ENCODE data around the gene TSTD2. TPM values are rescaled to one million over a fixed set of nuclear protein-coding genes. Genes with fewer than 3 reads are reported as not detected.

The TSTD2 gene
- total RNA-seq, 1 experiment from 2014 or later = 16.8 TPM

DNA sequence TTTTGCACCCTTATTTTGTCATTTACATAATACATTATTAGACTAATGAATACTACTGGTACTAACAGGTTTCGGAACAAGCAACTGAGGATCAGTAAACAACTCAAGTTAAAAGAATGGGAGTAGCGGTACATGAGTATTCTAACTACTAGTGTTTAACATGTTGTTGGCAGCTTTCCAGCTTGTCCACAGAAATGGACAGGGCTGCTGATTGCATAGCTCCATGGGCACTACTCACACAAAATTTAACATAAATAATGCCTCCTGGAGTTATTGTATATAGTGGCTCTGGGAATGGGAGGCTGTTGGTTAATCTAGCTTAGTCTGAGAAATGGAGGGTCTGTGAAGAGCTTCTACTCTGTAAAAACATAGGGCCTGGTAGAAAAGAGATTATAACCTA is 7.2 kb upstream of the TSTD2 start:
- H3K27ac Mint-ChIP-seq = no peak overlapping the region
- no peak for DNase-seq (ENCODE audit: low spot score)
- peaks cover 25% of the 10 kb centered on the region for H3K36me3 Mint-ChIP-seq
- POLR2A ChIA-PET = no interaction called here
- no peaks in the 10 kb centered on the region for H3K27me3 Mint-ChIP-seq (ENCODE audit: low read depth)
- peaks cover 12% of the 10 kb centered on the region for H3K4me1 Mint-ChIP-seq
- no peak for ATAC-seq
- TF ChIP-seq SOX15 (CRISPR knock-in tag; IDR thresholded peaks at IDR 0.05) (no peak), TEAD4 (CRISPR knock-in tag; IDR thresholded peaks at IDR 0.05) (no peak), AFF4 (CRISPR knock-in tag; IDR thresholded peaks at IDR 0.05; ENCODE audit: borderline replicate concordance) (no peak), GRHL2 (CRISPR knock-in tag; IDR thresholded peaks at IDR 0.05; ENCODE audit: insufficient replicate concordance, severe bottlenecking) (no peak), ZBTB21 (CRISPR knock-in tag; IDR thresholded peaks at IDR 0.05; ENCODE audit: borderline replicate concordance) (no peak)
- CTCF ChIA-PET = interaction anchor here (1.3 kb wide), 1 partner anchor 59 kb away, joined by 3 read pairs; no protein-coding TSS in a partner anchor
- H3K9me3 Mint-ChIP-seq = no peaks in the 10 kb centered on the region
- no peak overlapping the region for H3K4me3 Mint-ChIP-seq

DNA sequence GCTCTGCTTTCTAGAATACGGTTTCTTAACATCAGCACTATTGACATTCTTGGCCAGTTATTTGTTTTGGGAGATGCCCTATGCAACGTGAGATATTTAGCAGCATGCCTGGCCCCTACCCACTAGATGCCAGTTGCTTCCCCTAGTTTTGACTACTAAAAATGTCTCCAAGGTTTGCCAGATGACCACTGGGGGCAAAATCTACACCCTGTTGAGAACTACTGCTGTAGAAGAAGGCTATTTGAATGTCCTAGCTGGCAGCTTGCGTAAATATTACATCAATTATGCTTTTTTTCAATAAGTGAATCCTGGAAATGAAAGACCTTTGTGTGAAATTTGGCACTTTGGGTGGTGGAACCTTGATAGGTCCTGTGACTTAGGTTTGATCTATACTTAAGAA is 5.5 kb upstream of the TSTD2 start:
- ATAC-seq (peak; percentile 60), DNase-seq (ENCODE audit: low spot score) (no peak)
- peaks cover 15% of the 10 kb centered on the region for H3K36me3 Mint-ChIP-seq
- POLR2A ChIA-PET = no interaction called here
- no peak overlapping the region for H3K27ac Mint-ChIP-seq
- TF ChIP-seq NFE2L1 (CRISPR knock-in tag; IDR thresholded peaks at IDR 0.05) = no peak
- no peak for TF ChIP-seq JUN (CRISPR knock-in tag; IDR thresholded peaks at IDR 0.05)
- no peak for TF ChIP-seq ZNF396 (CRISPR knock-in tag; IDR thresholded peaks at IDR 0.05; ENCODE audit: borderline replicate concordance)
- TF ChIP-seq, protein P1, sequence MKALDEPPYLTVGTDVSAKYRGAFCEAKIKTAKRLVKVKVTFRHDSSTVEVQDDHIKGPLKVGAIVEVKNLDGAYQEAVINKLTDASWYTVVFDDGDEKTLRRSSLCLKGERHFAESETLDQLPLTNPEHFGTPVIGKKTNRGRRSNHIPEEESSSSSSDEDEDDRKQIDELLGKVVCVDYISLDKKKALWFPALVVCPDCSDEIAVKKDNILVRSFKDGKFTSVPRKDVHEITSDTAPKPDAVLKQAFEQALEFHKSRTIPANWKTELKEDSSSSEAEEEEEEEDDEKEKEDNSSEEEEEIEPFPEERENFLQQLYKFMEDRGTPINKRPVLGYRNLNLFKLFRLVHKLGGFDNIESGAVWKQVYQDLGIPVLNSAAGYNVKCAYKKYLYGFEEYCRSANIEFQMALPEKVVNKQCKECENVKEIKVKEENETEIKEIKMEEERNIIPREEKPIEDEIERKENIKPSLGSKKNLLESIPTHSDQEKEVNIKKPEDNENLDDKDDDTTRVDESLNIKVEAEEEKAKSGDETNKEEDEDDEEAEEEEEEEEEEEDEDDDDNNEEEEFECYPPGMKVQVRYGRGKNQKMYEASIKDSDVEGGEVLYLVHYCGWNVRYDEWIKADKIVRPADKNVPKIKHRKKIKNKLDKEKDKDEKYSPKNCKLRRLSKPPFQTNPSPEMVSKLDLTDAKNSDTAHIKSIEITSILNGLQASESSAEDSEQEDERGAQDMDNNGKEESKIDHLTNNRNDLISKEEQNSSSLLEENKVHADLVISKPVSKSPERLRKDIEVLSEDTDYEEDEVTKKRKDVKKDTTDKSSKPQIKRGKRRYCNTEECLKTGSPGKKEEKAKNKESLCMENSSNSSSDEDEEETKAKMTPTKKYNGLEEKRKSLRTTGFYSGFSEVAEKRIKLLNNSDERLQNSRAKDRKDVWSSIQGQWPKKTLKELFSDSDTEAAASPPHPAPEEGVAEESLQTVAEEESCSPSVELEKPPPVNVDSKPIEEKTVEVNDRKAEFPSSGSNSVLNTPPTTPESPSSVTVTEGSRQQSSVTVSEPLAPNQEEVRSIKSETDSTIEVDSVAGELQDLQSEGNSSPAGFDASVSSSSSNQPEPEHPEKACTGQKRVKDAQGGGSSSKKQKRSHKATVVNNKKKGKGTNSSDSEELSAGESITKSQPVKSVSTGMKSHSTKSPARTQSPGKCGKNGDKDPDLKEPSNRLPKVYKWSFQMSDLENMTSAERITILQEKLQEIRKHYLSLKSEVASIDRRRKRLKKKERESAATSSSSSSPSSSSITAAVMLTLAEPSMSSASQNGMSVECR (CRISPR knock-in tag; IDR thresholded peaks at IDR 0.05; ENCODE audit: borderline replicate concordance) = no peak
- no peak for TF ChIP-seq CTCF (IDR thresholded peaks at IDR 0.05)
- TF ChIP-seq, protein P2, sequence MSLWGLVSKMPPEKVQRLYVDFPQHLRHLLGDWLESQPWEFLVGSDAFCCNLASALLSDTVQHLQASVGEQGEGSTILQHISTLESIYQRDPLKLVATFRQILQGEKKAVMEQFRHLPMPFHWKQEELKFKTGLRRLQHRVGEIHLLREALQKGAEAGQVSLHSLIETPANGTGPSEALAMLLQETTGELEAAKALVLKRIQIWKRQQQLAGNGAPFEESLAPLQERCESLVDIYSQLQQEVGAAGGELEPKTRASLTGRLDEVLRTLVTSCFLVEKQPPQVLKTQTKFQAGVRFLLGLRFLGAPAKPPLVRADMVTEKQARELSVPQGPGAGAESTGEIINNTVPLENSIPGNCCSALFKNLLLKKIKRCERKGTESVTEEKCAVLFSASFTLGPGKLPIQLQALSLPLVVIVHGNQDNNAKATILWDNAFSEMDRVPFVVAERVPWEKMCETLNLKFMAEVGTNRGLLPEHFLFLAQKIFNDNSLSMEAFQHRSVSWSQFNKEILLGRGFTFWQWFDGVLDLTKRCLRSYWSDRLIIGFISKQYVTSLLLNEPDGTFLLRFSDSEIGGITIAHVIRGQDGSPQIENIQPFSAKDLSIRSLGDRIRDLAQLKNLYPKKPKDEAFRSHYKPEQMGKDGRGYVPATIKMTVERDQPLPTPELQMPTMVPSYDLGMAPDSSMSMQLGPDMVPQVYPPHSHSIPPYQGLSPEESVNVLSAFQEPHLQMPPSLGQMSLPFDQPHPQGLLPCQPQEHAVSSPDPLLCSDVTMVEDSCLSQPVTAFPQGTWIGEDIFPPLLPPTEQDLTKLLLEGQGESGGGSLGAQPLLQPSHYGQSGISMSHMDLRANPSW (CRISPR knock-in tag; conservative IDR thresholded peaks at IDR 0.05; ENCODE audit: low read depth) = no peak
- no peak for TF ChIP-seq ATF6 (CRISPR knock-in tag; IDR thresholded peaks at IDR 0.05)
- no peak for TF ChIP-seq MYBL2 (CRISPR knock-in tag; IDR thresholded peaks at IDR 0.05)
- TF ChIP-seq ESRRA (CRISPR knock-in tag; IDR thresholded peaks at IDR 0.05; ENCODE audit: borderline replicate concordance) = no peak
- no peak for TF ChIP-seq SP1 (CRISPR knock-in tag; conservative IDR thresholded peaks at IDR 0.05)
- TF ChIP-seq NFATC4 (CRISPR knock-in tag; IDR thresholded peaks at IDR 0.05) = no peak
- no peak for TF ChIP-seq SOX15 (CRISPR knock-in tag; IDR thresholded peaks at IDR 0.05)
- no peak for TF ChIP-seq ZBTB21 (CRISPR knock-in tag; IDR thresholded peaks at IDR 0.05; ENCODE audit: borderline replicate concordance)
- no peak for TF ChIP-seq IRF2 (CRISPR knock-in tag; IDR thresholded peaks at IDR 0.05; ENCODE audit: borderline replicate concordance, low read depth)
- H3K27me3 Mint-ChIP-seq (ENCODE audit: low read depth) = no peaks in the 10 kb centered on the region
- CTCF ChIA-PET = interaction anchor here (1.3 kb wide), 1 partner anchor 40 kb away, joined by 6 read pairs; no protein-coding TSS in a partner anchor
- peaks cover 23% of the 10 kb centered on the region for H3K4me1 Mint-ChIP-seq
- H3K9me3 Mint-ChIP-seq = no peaks in the 10 kb centered on the region
- no peak overlapping the region for H3K4me3 Mint-ChIP-seq
